GM12878 (cell line): ENCODE data around the gene PHYHIPL.

Experiments
- BHLHE40 ChIP-seq, 2 experiments: fragments of 450-650 bp in 1 of 2; IDR thresholded peaks; 2 replicates each; pipeline ENCODE4 v1.6.1; 2011 to 2017; ENCODE audit warnings: low read depth in 2 of 2, borderline replicate concordance in 1 of 2, improper control_type of control experiment in 1 of 2, low read length in 1 of 2, mild to moderate bottlenecking in 1 of 2
- EZH2 ChIP-seq: IDR thresholded peaks from 2 replicates; pipeline ENCODE4 v1.6.1; 2012; ENCODE audit warnings: low read depth, mild to moderate bottlenecking, control low read depth, inconsistent platforms, low read length, borderline replicate concordance; ENCODE audit not compliant: control insufficient read depth
- NR2C2 ChIP-seq: IDR thresholded peaks from 2 replicates; pipeline ENCODE4 v1.6.1; 2011; ENCODE audit warnings: borderline replicate concordance, low read depth; ENCODE audit not compliant: control insufficient read depth, insufficient read length
- POLR2A ChIP-seq: IDR thresholded peaks from 2 replicates; pipeline ENCODE4 v1.6.1; 2011; ENCODE audit warnings: low read depth, mild to moderate bottlenecking, low read length
- POLR2AphosphoS5 ChIP-seq: IDR thresholded peaks from 2 replicates; pipeline ENCODE4 v1.6.1; 2011; ENCODE audit warnings: mild to moderate bottlenecking, low read length, inconsistent platforms
- ZNF274 ChIP-seq: IDR thresholded peaks from one replicate; pipeline ENCODE4 v1.8.0; 2011; ENCODE audit not compliant: insufficient read length, insufficient read depth
- TF ChIP-seq, protein P1 (sequence below): fragments of 450-650 bp; IDR thresholded peaks from 2 replicates; pipeline ENCODE4 v1.6.1; 2016; ENCODE audit warnings: mild to moderate bottlenecking, moderate library complexity, borderline replicate concordance
- TF ChIP-seq, protein P2 (sequence below): IDR thresholded peaks from 2 replicates; pipeline ENCODE4 v1.6.1; 2011; ENCODE audit warnings: low read depth, low read length, improper control_type of control experiment, borderline replicate concordance
- TF ChIP-seq, protein P3 (sequence below), 3 experiments: IDR thresholded peaks in 2 of 3; conservative IDR thresholded peaks in 1 of 3; 2 replicates each; pipeline ENCODE4 v1.5.1; 2011; ENCODE audit warnings: low read depth in 3 of 3, low read length in 3 of 3, mild to moderate bottlenecking in 3 of 3, control low read depth in 2 of 3, moderate library complexity in 2 of 3, inconsistent platforms in 1 of 3, mixed read lengths in 1 of 3; ENCODE audit not compliant: control insufficient read depth in 2 of 3, insufficient read depth in 1 of 3; ENCODE audit errors: extremely low read depth in 1 of 3
- TF ChIP-seq, protein P4 (sequence below): IDR thresholded peaks from 2 replicates; pipeline ENCODE4 v1.6.1; 2012; ENCODE audit warnings: low read depth, low read length, improper control_type of control experiment

DNA sequence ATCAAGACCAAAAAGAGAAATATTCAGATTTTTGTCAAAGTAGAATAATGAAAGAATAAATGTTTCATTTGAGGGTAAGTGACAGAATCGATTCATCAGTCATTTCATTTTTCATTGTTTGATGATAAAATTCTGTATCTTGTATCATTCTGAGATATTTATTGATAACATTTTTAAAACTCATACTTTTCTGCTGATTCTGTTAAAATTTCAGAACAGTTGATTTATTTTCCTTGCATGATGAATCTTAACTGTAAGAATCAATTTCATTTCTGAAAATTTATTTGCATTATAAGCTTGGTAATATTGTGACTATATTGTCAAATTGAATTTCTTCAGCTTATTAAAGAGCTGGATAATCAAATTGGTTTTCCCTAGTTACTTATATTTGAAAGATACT, 13.9 kb downstream of the PHYHIPL start:
- TF ChIP-seq NR2C2 (no peak), POLR2A (no peak), EZH2 (no peak), POLR2AphosphoS5 (no peak), BHLHE40 (IDR thresholded peaks at IDR 0.05; ENCODE audit: borderline replicate concordance in 1 of 2, low read depth in 2 of 2, low read length in 1 of 2) (no peak), ZNF274 (no peak)
- TF ChIP-seq, protein P1, sequence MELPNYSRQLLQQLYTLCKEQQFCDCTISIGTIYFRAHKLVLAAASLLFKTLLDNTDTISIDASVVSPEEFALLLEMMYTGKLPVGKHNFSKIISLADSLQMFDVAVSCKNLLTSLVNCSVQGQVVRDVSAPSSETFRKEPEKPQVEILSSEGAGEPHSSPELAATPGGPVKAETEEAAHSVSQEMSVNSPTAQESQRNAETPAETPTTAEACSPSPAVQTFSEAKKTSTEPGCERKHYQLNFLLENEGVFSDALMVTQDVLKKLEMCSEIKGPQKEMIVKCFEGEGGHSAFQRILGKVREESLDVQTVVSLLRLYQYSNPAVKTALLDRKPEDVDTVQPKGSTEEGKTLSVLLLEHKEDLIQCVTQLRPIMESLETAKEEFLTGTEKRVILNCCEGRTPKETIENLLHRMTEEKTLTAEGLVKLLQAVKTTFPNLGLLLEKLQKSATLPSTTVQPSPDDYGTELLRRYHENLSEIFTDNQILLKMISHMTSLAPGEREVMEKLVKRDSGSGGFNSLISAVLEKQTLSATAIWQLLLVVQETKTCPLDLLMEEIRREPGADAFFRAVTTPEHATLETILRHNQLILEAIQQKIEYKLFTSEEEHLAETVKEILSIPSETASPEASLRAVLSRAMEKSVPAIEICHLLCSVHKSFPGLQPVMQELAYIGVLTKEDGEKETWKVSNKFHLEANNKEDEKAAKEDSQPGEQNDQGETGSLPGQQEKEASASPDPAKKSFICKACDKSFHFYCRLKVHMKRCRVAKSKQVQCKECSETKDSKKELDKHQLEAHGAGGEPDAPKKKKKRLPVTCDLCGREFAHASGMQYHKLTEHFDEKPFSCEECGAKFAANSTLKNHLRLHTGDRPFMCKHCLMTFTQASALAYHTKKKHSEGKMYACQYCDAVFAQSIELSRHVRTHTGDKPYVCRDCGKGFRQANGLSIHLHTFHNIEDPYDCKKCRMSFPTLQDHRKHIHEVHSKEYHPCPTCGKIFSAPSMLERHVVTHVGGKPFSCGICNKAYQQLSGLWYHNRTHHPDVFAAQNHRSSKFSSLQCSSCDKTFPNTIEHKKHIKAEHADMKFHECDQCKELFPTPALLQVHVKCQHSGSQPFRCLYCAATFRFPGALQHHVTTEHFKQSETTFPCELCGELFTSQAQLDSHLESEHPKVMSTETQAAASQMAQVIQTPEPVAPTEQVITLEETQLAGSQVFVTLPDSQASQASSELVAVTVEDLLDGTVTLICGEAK = no peak
- TF ChIP-seq, protein P2, sequence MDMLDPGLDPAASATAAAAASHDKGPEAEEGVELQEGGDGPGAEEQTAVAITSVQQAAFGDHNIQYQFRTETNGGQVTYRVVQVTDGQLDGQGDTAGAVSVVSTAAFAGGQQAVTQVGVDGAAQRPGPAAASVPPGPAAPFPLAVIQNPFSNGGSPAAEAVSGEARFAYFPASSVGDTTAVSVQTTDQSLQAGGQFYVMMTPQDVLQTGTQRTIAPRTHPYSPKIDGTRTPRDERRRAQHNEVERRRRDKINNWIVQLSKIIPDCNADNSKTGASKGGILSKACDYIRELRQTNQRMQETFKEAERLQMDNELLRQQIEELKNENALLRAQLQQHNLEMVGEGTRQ = no peak
- TF ChIP-seq, protein P3, sequence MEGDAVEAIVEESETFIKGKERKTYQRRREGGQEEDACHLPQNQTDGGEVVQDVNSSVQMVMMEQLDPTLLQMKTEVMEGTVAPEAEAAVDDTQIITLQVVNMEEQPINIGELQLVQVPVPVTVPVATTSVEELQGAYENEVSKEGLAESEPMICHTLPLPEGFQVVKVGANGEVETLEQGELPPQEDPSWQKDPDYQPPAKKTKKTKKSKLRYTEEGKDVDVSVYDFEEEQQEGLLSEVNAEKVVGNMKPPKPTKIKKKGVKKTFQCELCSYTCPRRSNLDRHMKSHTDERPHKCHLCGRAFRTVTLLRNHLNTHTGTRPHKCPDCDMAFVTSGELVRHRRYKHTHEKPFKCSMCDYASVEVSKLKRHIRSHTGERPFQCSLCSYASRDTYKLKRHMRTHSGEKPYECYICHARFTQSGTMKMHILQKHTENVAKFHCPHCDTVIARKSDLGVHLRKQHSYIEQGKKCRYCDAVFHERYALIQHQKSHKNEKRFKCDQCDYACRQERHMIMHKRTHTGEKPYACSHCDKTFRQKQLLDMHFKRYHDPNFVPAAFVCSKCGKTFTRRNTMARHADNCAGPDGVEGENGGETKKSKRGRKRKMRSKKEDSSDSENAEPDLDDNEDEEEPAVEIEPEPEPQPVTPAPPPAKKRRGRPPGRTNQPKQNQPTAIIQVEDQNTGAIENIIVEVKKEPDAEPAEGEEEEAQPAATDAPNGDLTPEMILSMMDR (IDR thresholded peaks at IDR 0.05 in 2 of 3, conservative IDR thresholded peaks at IDR 0.05 in 1 of 3; ENCODE audit: control insufficient read depth in 2 of 3, extremely low read depth in 1 of 3, insufficient read depth in 1 of 3, low read depth in 3 of 3, low read length in 3 of 3) = no peak
- TF ChIP-seq, protein P4, sequence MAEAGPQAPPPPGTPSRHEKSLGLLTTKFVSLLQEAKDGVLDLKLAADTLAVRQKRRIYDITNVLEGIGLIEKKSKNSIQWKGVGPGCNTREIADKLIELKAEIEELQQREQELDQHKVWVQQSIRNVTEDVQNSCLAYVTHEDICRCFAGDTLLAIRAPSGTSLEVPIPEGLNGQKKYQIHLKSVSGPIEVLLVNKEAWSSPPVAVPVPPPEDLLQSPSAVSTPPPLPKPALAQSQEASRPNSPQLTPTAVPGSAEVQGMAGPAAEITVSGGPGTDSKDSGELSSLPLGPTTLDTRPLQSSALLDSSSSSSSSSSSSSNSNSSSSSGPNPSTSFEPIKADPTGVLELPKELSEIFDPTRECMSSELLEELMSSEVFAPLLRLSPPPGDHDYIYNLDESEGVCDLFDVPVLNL = no peak
